Measurements from ENCODE around the gene NR2C2.

DNA sequence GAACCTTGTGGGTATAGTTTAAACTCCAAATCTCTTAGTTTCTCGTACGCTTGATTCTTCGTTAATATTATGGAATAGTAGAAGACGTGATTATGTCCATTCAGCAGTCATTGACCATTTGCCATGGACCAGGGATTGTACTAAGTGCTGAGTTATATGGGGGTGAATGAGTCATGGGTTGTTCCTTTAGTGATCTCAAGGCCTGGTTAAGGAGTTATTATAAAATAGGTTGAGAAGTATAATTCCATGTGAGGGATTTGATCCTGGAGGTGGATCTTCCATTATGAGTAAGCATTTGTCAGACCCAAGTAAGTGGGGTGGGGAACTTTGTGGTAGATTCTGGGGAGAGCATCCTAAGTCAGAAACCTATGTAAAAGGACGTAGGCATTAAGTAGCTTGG is 15.4 kb downstream of the NR2C2 start:
- TF ChIP-seq, protein P1, sequence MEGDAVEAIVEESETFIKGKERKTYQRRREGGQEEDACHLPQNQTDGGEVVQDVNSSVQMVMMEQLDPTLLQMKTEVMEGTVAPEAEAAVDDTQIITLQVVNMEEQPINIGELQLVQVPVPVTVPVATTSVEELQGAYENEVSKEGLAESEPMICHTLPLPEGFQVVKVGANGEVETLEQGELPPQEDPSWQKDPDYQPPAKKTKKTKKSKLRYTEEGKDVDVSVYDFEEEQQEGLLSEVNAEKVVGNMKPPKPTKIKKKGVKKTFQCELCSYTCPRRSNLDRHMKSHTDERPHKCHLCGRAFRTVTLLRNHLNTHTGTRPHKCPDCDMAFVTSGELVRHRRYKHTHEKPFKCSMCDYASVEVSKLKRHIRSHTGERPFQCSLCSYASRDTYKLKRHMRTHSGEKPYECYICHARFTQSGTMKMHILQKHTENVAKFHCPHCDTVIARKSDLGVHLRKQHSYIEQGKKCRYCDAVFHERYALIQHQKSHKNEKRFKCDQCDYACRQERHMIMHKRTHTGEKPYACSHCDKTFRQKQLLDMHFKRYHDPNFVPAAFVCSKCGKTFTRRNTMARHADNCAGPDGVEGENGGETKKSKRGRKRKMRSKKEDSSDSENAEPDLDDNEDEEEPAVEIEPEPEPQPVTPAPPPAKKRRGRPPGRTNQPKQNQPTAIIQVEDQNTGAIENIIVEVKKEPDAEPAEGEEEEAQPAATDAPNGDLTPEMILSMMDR (IDR thresholded peaks at IDR 0.05) = no peak
- TF ChIP-seq POLR2A (IDR thresholded peaks at IDR 0.05) (no peak), POLR2AphosphoS5 (IDR thresholded peaks at IDR 0.05) (no peak)
